ENCODE measurements around the gene GSTO1. TPM values are rescaled to one million over a fixed set of nuclear protein-coding genes. Genes with fewer than 3 reads are reported as not detected.

The GSTO1 gene
- polyA plus RNA-seq, 1 donor (not counting 4 experiments of a cell fraction or from before 2014, with no cell fraction given), result 338 TPM

DNA sequence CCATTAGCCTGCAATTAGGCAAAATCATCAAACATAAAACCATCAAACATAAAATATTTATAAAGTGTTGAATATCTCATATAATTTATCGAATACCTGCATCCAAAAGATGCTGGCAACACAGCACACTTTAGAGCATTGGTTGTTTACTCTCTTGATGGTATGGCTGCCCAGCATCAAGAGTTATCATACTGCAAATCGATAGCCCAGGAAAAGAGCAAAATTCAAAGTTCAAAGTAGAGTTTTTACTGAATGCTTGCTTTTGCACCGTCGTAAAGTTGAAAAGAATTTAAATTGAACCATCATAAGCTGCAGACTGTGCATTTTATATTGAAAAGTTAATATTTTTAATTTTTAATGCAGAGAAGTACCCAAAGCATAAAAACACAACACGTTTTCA is 10.1 kb downstream of the GSTO1 start:
- DNase-seq (ENCODE audit: low read depth, low spot score) (no peak), FAIRE-seq (no peak)
- no peaks in the 10 kb centered on the region for H3K27me3 ChIP-seq (ENCODE audit: control insufficient read depth, extremely low read depth, insufficient read depth, low read length)
- H3K27ac ChIP-seq (ENCODE audit: control insufficient read depth, insufficient read depth, low read length), result no peak overlapping the region
- no peaks in the 10 kb centered on the region for H3K9me1 ChIP-seq (ENCODE audit: control insufficient read depth, extremely low read depth, insufficient read depth, low read length)
- H3K9me3 ChIP-seq (ENCODE audit: control insufficient read depth, low read depth, low read length), result no peaks in the 10 kb centered on the region
- dilution Hi-C loops (cut with MboI; ENCODE audit: extremely low pct_ligation_motif_present, low sequenced_read_pairs), result no loop called here
- H3K79me2 ChIP-seq (ENCODE audit: control insufficient read depth, insufficient read depth, low read length), result peaks cover 42% of the 10 kb centered on the region
- H3K36me3 ChIP-seq (ENCODE audit: control insufficient read depth in 2 of 2, extremely low read depth in 1 of 2, insufficient read depth in 2 of 2, low read length in 2 of 2), result peaks cover 20 to 27% of the 10 kb centered on the region in 2 experiments
- no peaks in the 10 kb centered on the region for H4K20me1 ChIP-seq (ENCODE audit: control insufficient read depth, extremely low read depth, insufficient read depth, low read length)
- H2AFZ ChIP-seq (ENCODE audit: control insufficient read depth, low read length), result no peak overlapping the region
- H3K9ac ChIP-seq (ENCODE audit: control insufficient read depth, extremely low read depth, insufficient read depth, low read length), result no peak overlapping the region
- H3K4me3 ChIP-seq (ENCODE audit: control insufficient read depth in 2 of 3, extremely low read depth in 1 of 3, insufficient read depth in 2 of 3, low read depth in 1 of 3, low read length in 3 of 3), result no peak overlapping the region
- TF ChIP-seq EZH2 (IDR thresholded peaks at IDR 0.05; ENCODE audit: low read length), result no peak
- peaks cover 27% of the 10 kb centered on the region for H3K4me1 ChIP-seq (ENCODE audit: control insufficient read depth, extremely low read depth, insufficient read depth, low read length)
- no peak overlapping the region for H3K4me2 ChIP-seq (ENCODE audit: control insufficient read depth, extremely low read depth, insufficient read depth, low read depth, low read length)

DNA sequence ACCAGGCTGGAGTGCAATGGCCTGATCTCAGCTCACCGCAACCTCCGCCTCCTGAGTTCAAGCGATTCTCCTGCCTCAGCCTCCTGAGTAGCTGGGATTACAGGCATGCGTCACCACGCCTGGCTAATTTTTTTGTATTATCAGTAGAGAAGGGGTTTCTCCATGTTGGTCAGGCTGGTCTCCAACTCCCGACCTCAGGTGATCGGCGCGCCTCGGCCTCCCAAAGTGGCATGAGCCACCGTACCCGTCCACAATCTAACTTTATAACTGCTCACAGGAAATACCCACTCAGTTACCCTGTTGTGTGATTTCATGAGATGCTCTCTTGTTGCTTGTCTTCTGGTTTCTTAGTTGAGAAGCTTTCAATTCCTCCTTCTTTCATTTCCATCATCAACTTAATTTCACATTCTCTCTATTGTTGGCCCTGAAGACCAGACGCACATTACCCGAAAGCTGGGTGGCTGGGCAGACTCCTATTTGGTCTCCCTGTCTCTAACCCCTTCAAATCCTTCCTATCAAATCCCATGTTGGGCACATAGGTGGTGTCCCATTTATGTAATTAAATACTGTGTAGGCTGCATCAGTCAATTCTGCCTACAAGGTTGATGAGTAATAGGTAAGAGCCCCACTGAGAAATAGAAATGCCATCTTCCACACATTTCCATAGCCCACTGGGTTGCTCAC is 13.2 kb downstream of the GSTO1 start:
- dilution Hi-C loops (cut with MboI; ENCODE audit: extremely low pct_ligation_motif_present, low sequenced_read_pairs), result no loop called here
- Histone ChIP-seq H3K27ac (ENCODE audit: control insufficient read depth, insufficient read depth, low read length) (peak overlapping the region; percentile 77), H3K27me3 (ENCODE audit: control insufficient read depth, extremely low read depth, insufficient read depth, low read length) (no peaks in the 10 kb centered on the region), H3K36me3 (ENCODE audit: control insufficient read depth in 2 of 2, extremely low read depth in 1 of 2, insufficient read depth in 2 of 2, low read length in 2 of 2) (peaks cover 10 to 12% of the 10 kb centered on the region in 2 experiments), H3K4me1 (ENCODE audit: control insufficient read depth, extremely low read depth, insufficient read depth, low read length) (peaks cover 8% of the 10 kb centered on the region), H2AFZ (ENCODE audit: control insufficient read depth, low read length) (no peak overlapping the region), H3K9me1 (ENCODE audit: control insufficient read depth, extremely low read depth, insufficient read depth, low read length) (no peaks in the 10 kb centered on the region), H3K9me3 (ENCODE audit: control insufficient read depth, low read depth, low read length) (no peaks in the 10 kb centered on the region), H3K4me3 (ENCODE audit: control insufficient read depth in 2 of 3, extremely low read depth in 1 of 3, insufficient read depth in 2 of 3, low read depth in 1 of 3, low read length in 3 of 3) (peak overlapping the region; percentile 58 to 75 (median 61)), H3K79me2 (ENCODE audit: control insufficient read depth, insufficient read depth, low read length) (peaks cover 29% of the 10 kb centered on the region), H4K20me1 (ENCODE audit: control insufficient read depth, extremely low read depth, insufficient read depth, low read length) (no peaks in the 10 kb centered on the region), H3K4me2 (ENCODE audit: control insufficient read depth, extremely low read depth, insufficient read depth, low read depth, low read length) (peak overlapping the region; percentile 75), H3K9ac (ENCODE audit: control insufficient read depth, extremely low read depth, insufficient read depth, low read length) (peak overlapping the region; percentile 96)
- FAIRE-seq, result no peak
- no peak for DNase-seq (ENCODE audit: low read depth, low spot score)
- no peak for TF ChIP-seq EZH2 (IDR thresholded peaks at IDR 0.05; ENCODE audit: low read length)
- TF ChIP-seq, protein P1, sequence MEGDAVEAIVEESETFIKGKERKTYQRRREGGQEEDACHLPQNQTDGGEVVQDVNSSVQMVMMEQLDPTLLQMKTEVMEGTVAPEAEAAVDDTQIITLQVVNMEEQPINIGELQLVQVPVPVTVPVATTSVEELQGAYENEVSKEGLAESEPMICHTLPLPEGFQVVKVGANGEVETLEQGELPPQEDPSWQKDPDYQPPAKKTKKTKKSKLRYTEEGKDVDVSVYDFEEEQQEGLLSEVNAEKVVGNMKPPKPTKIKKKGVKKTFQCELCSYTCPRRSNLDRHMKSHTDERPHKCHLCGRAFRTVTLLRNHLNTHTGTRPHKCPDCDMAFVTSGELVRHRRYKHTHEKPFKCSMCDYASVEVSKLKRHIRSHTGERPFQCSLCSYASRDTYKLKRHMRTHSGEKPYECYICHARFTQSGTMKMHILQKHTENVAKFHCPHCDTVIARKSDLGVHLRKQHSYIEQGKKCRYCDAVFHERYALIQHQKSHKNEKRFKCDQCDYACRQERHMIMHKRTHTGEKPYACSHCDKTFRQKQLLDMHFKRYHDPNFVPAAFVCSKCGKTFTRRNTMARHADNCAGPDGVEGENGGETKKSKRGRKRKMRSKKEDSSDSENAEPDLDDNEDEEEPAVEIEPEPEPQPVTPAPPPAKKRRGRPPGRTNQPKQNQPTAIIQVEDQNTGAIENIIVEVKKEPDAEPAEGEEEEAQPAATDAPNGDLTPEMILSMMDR (optimal IDR thresholded peaks at IDR 0.05 in 1 of 3, IDR thresholded peaks at IDR 0.05 in 1 of 3, conservative IDR thresholded peaks at IDR 0.05 in 1 of 3; ENCODE audit: extremely low read depth in 1 of 3, insufficient read depth in 2 of 3, low read length in 3 of 3), result no peak

DNA sequence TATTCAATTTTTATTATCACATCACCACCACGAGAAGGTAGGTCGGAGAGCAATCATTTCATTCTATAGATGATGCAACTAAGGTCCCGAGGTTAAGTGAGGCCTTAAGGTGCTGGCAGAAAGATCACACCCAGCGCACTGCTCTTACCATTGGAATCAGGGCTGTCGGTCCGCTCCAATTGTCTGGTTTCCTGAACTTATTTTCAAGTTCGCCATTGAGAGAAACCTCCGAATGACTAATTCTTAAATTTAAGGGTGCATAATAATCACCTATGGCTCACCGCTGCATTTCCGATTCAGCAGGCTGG is 13.7 kb downstream of the GSTO1 start:
- Histone ChIP-seq H3K4me2 (ENCODE audit: control insufficient read depth, extremely low read depth, insufficient read depth, low read depth, low read length) (peak overlapping the region; percentile 75), H2AFZ (ENCODE audit: control insufficient read depth, low read length) (peak overlapping the region; percentile 50), H3K79me2 (ENCODE audit: control insufficient read depth, insufficient read depth, low read length) (peaks cover 26% of the 10 kb centered on the region), H3K4me3 (ENCODE audit: control insufficient read depth in 2 of 3, extremely low read depth in 1 of 3, insufficient read depth in 2 of 3, low read depth in 1 of 3, low read length in 3 of 3) (peak overlapping the region; percentile 58 to 75 (median 61)), H3K4me1 (ENCODE audit: control insufficient read depth, extremely low read depth, insufficient read depth, low read length) (peaks cover 8% of the 10 kb centered on the region), H3K9me3 (ENCODE audit: control insufficient read depth, low read depth, low read length) (no peaks in the 10 kb centered on the region), H3K27ac (ENCODE audit: control insufficient read depth, insufficient read depth, low read length) (peak overlapping the region; percentile 77), H3K27me3 (ENCODE audit: control insufficient read depth, extremely low read depth, insufficient read depth, low read length) (no peaks in the 10 kb centered on the region), H3K36me3 (ENCODE audit: control insufficient read depth in 2 of 2, extremely low read depth in 1 of 2, insufficient read depth in 2 of 2, low read length in 2 of 2) (peaks cover 8 to 12% of the 10 kb centered on the region in 2 experiments), H4K20me1 (ENCODE audit: control insufficient read depth, extremely low read depth, insufficient read depth, low read length) (no peaks in the 10 kb centered on the region), H3K9me1 (ENCODE audit: control insufficient read depth, extremely low read depth, insufficient read depth, low read length) (no peaks in the 10 kb centered on the region), H3K9ac (ENCODE audit: control insufficient read depth, extremely low read depth, insufficient read depth, low read length) (peak overlapping the region; percentile 96)
- FAIRE-seq (no peak), DNase-seq (ENCODE audit: low read depth, low spot score) (no peak)
- dilution Hi-C loops (cut with MboI; ENCODE audit: extremely low pct_ligation_motif_present, low sequenced_read_pairs), result no loop called here
- TF ChIP-seq, protein P1 (optimal IDR thresholded peaks at IDR 0.05 in 1 of 3, IDR thresholded peaks at IDR 0.05 in 1 of 3, conservative IDR thresholded peaks at IDR 0.05 in 1 of 3; ENCODE audit: extremely low read depth in 1 of 3, insufficient read depth in 2 of 3, low read length in 3 of 3), result no peak
- no peak for TF ChIP-seq EZH2 (IDR thresholded peaks at IDR 0.05; ENCODE audit: low read length)
